Activated CD4-positive, alpha-beta memory T cell treated with anti-CD3 and anti-CD28 coated beads, Interleukin-2, amount 10 ng/mL, durations not matched to agents 7 days and 5 days (primary cell): ENCODE results near the gene ABHD18. TPM values are rescaled to one million over a fixed set of nuclear protein-coding genes. Genes with fewer than 3 reads are reported as not detected.
"Not testable (repeated sequence)": the region's sequence is repeated elsewhere in the genome, so short reads cannot be mapped to it uniquely, and the experiment has no call there.

ENCODE experiments used
- CTCF ChIA-PET: fragments of 350-600 bp; sonication (Branson Sonifier 250); formaldehyde crosslinking; loops from one replicate; lab custom pipeline; 2021; ENCODE audit warnings: antibody characterized with exemption, inconsistent platforms; lab: Charles Lee
- POLR2A ChIA-PET: fragments of 350-600 bp; sonication (Branson Sonifier 250); formaldehyde crosslinking; loops from one replicate; lab custom pipeline; 2021; ENCODE audit warnings: antibody characterized with exemption; lab: Charles Lee
- DNase-seq: peaks from one replicate; pipeline ENCODE4 v3.0.0-alpha.2; 2020
- H3K27ac Mint-ChIP-seq: one replicate; pipeline ENCODE4 v1.8.0; 2021; ENCODE audit warnings: mild to moderate bottlenecking, mixed read lengths
- H3K27me3 Mint-ChIP-seq: one replicate; pipeline ENCODE4 v1.8.0; 2021; ENCODE audit warnings: mixed read lengths
- H3K36me3 Mint-ChIP-seq: one replicate; pipeline ENCODE4 v1.8.0; 2021; ENCODE audit warnings: low read depth, mixed read lengths
- H3K4me1 Mint-ChIP-seq: one replicate; pipeline ENCODE4 v1.8.0; 2021; ENCODE audit warnings: mixed read lengths
- H3K4me3 Mint-ChIP-seq: one replicate; pipeline ENCODE4 v1.8.0; 2021; ENCODE audit warnings: mild to moderate bottlenecking, mixed read lengths
- H3K9me3 Mint-ChIP-seq: one replicate; pipeline ENCODE4 v1.8.0; 2021; ENCODE audit warnings: mixed read lengths
- total RNA-seq, 2 experiments: library from RNA; stranded (reverse); gene quantifications; one replicate each; pipeline ENCODE4 v1.2.3, GENCODE V29; 2021

ABHD18 gene
- total RNA-seq, 2 experiments from 2014 or later, result 23.6 to 26.8 TPM

GRCh38 chr4:128055441-128056206 is 90.4 kb downstream of the ABHD18 start:
- H3K27me3 Mint-ChIP-seq, H3K4me3 Mint-ChIP-seq, DNase-seq, H3K27ac Mint-ChIP-seq, H3K9me3 Mint-ChIP-seq, POLR2A ChIA-PET, CTCF ChIA-PET, H3K4me1 Mint-ChIP-seq, H3K36me3 Mint-ChIP-seq: not testable (repeated sequence)

- Mint-ChIP-seq H3K27me3 (peaks cover 5% of the 10 kb centered on the region), H3K4me3 (no peak overlapping the region), H3K9me3 (no peaks in the 10 kb centered on the region), H3K36me3 (no peaks in the 10 kb centered on the region), H3K4me1 (peaks cover 5% of the 10 kb centered on the region), H3K27ac (no peak overlapping the region)
- ChIA-PET POLR2A (no interaction called here), CTCF (no interaction called here)
- no peak for DNase-seq
These were observed 91.2 kb downstream of the ABHD18 start for GRCh38 chr4:128056396-128056795.

GRCh38 chr4:128060121-128060698 is 95.0 kb downstream of the ABHD18 start:
- ChIA-PET CTCF (interaction anchor here (0.9 to 1.9 kb wide), 4 partner anchors 9 to 226 kb away, joined by 3 to 15 read pairs (median 4); partner anchors contain the start of genes ABHD18 and MFSD8), POLR2A (interaction anchor here (0.6 to 3.9 kb wide), 22 partner anchors 8 to 1036 kb away, joined by 3 to 73 read pairs (median 6); partner anchors contain the start of genes ABHD18, C4orf33, INTU and JADE1)
- Mint-ChIP-seq H3K27me3 (peaks cover 5% of the 10 kb centered on the region), H3K9me3 (no peaks in the 10 kb centered on the region), H3K4me1 (peaks cover 17% of the 10 kb centered on the region), H3K27ac (peak overlapping the region; percentile 83), H3K36me3 (no peaks in the 10 kb centered on the region), H3K4me3 (peak overlapping the region; percentile 77)
- no peak for DNase-seq

DNA sequence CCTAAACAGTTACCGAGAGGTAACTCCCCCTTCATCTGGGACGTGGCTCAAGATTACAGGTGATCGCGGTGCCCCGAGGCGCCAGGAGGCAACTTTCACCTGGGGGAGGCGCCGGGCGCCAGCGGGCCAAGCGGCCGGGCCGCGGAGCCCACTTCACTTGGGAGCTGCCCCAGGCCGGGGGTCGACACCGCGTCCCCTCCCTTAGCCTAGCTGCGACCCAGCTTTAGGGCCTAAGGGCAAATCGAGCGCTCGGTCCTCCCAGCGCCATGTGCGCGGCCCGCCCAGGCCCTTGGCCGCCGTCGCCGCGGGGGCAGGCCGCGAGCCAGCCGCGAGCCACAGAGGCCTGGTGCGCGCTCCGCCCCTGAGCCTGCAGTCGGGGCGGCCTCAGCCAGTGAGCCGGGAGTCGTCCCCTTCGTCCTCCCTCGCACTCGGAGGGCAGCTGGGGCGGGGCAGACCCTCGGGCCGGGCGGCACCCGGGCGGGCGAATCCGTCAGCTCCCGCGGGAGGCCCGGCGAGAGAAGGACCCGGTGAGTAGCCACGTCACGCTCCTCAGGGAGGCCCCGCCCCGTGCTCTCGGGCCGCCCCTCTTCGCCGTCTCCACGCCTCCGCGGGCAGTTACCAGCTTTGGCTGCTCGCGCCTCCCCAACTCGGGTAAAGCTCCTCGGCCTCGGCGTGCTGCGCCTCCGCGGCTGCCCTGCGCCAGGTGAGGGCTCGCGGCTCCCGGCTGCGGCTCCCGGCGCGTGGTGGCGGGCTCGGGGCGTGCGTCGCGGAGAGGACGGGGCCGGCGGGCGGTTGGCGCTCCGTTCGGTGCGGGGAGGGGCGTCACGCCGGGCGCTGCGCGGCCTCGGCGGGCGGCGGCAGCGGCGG is 95.7 kb downstream of the ABHD18 start, which contains the start of gene LARP1B:
Gene LARP1B (plus strand): TSS at position 614 of the 867 bp plus-strand sequence. CDS start 13,640 bp downstream, outside the sequence.
- Mint-ChIP-seq H3K4me1 (peaks cover 17% of the 10 kb centered on the region), H3K27me3 (peaks cover 5% of the 10 kb centered on the region), H3K4me3 (peak within 1 kb of the TSS; percentile 83), H3K36me3 (no peaks in the 10 kb centered on the region), H3K9me3 (no peaks in the 10 kb centered on the region), H3K27ac (peak within 1 kb of the TSS; percentile 83)
- ChIA-PET POLR2A (interaction anchor here (0.6 to 3.9 kb wide), 26 partner anchors 9 to 1035 kb away, joined by 3 to 73 read pairs (median 5); partner anchors contain the start of genes ABHD18, C4orf33, HSPA4L and INTU), CTCF (interaction anchor here (0.9 to 1.9 kb wide), 4 partner anchors 8 to 278 kb away, joined by 3 to 15 read pairs (median 4); partner anchors contain the start of genes ABHD18 and MFSD8)
- DNase-seq, result peak; percentile 93

GRCh38 chr4:128061566-128062536 is 96.6 kb downstream of the ABHD18 start:
- Mint-ChIP-seq H3K9me3 (no peaks in the 10 kb centered on the region), H3K36me3 (no peaks in the 10 kb centered on the region), H3K4me1 (peaks cover 17% of the 10 kb centered on the region), H3K4me3 (peak overlapping the region; percentile 83), H3K27ac (peak overlapping the region; percentile 69), H3K27me3 (peaks cover under 1% of the 10 kb centered on the region)
- DNase-seq, result peak; percentile 64
- CTCF ChIA-PET, result interaction anchor here (0.9 to 1.9 kb wide), 4 partner anchors 10 to 279 kb away, joined by 3 to 15 read pairs (median 3); partner anchors contain the start of genes ABHD18 and MFSD8
- POLR2A ChIA-PET, result interaction anchor here (0.7 to 3.9 kb wide), 24 partner anchors 10 to 1034 kb away, joined by 3 to 73 read pairs (median 5); partner anchors contain the start of genes ABHD18, C4orf33, HSPA4L and JADE1

- POLR2A ChIA-PET, H3K36me3 Mint-ChIP-seq, H3K4me3 Mint-ChIP-seq, CTCF ChIA-PET, DNase-seq, H3K27me3 Mint-ChIP-seq, H3K9me3 Mint-ChIP-seq, H3K27ac Mint-ChIP-seq: not testable (repeated sequence)
- H3K4me1 Mint-ChIP-seq, result peaks cover 12% of the 10 kb centered on the region
These were observed 101.2 kb downstream of the ABHD18 start for GRCh38 chr4:128066453-128066820.

DNA sequence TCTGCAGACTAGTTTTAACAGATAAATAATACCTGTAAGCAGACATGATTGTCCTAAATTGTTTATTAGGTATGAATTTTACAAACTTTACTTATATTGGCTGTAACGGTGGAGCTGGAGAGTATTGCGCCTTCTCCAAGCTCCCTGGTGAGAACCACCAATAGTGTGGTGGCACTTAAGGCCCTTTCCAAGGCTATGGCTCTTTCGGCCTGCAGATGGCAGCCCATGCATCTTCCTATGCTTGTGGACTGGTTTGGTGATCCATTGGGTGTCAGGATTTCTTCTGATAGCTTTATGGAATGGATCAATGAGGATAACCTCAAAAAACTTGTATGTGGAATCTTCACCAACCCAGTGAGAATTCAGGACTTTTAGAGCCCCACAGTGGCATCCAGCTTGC is 103.7 kb downstream of the ABHD18 start:
- Mint-ChIP-seq H3K27ac (no peak overlapping the region), H3K36me3 (no peaks in the 10 kb centered on the region), H3K4me3 (no peak overlapping the region), H3K27me3 (no peaks in the 10 kb centered on the region), H3K4me1 (peaks cover 1% of the 10 kb centered on the region), H3K9me3 (no peaks in the 10 kb centered on the region)
- no peak for DNase-seq
- ChIA-PET CTCF (interaction anchor here (1.0 to 1.3 kb wide), 3 partner anchors 9 to 136 kb away, joined by 3 to 4 read pairs (median 4); no protein-coding TSS in a partner anchor), POLR2A (interaction anchor here (1.8 kb wide), 1 partner anchor 8 kb away, joined by 9 read pairs; the partner anchor contains the start of gene LARP1B)

GRCh38 chr4:128076464-128076863 is 111.3 kb downstream of the ABHD18 start:
- POLR2A ChIA-PET, result interaction anchor here (2.1 kb wide), 1 partner anchor 16 kb away, joined by 7 read pairs; the partner anchor contains the start of gene LARP1B
- no peak for DNase-seq
- H3K4me1 Mint-ChIP-seq, result no peaks in the 10 kb centered on the region
- no peak overlapping the region for H3K4me3 Mint-ChIP-seq
- CTCF ChIA-PET, result interaction anchor here (1.1 kb wide), 1 partner anchor 15 kb away, joined by 3 read pairs; the partner anchor contains the start of gene LARP1B
- no peak overlapping the region for H3K27ac Mint-ChIP-seq
- no peaks in the 10 kb centered on the region for H3K9me3 Mint-ChIP-seq
- peaks cover 17% of the 10 kb centered on the region for H3K36me3 Mint-ChIP-seq
- no peaks in the 10 kb centered on the region for H3K27me3 Mint-ChIP-seq

Other genes starting within 250 kb of the ABHD18 start
- gene SLC25A31, start 235.0 kb upstream of the ABHD18 start, total RNA-seq, result not detected
- gene HSPA4L, start 183.1 kb upstream of the ABHD18 start, total RNA-seq, result under 1 TPM; 0.30 to 0.33 TPM
- gene PLK4, start 84.5 kb upstream of the ABHD18 start, total RNA-seq, result 10 to 100 TPM; 43.8 to 45.7 TPM
- 10 to 100 TPM; 19.4 to 21.4 TPM for gene MFSD8, start 233 bp upstream of the ABHD18 start, total RNA-seq
- 10 to 100 TPM; 13.8 to 14.0 TPM for gene LARP1B, start 95.9 kb downstream of the ABHD18 start, total RNA-seq